Neutrophil (primary cell): ENCODE results near the gene LINC01488.

Experiments used
- H3K27ac ChIP-seq: fragments of 200-600 bp; sonication (generic); 2 replicates; pipeline ENCODE4 v1.5.1; 2016; ENCODE audit warnings: mild to moderate bottlenecking, moderate library complexity
- H3K27me3 ChIP-seq: fragments of 200-600 bp; sonication (generic); 2 replicates; pipeline ENCODE4 v1.6.0; 2016; ENCODE audit warnings: mild to moderate bottlenecking
- H3K36me3 ChIP-seq: fragments of 200-600 bp; sonication (generic); 2 replicates; pipeline ENCODE4 v1.5.1; 2017
- H3K4me1 ChIP-seq, 2 experiments: fragments of 200-600 bp in 1 of 2; sonication (generic) in 1 of 2; 1 replicate in 1 of 2; 2 replicates in 1 of 2; pipeline versions ENCODE4 v1.5.1 to v1.6.1; 2013 to 2016; ENCODE audit warnings: low read depth in 1 of 2, low read length in 1 of 2, mild to moderate bottlenecking in 1 of 2, moderate library complexity in 1 of 2; ENCODE audit not compliant: control insufficient read depth in 1 of 2, insufficient read depth in 1 of 2
- H3K4me3 ChIP-seq, 2 experiments: fragments of 200-600 bp in 1 of 2; sonication (generic) in 1 of 2; 1 replicate in 1 of 2; 2 replicates in 1 of 2; pipeline ENCODE4 v1.5.1; 2013 to 2016; ENCODE audit warnings: low read depth in 1 of 2, low read length in 1 of 2, mild to moderate bottlenecking in 1 of 2, moderate library complexity in 1 of 2
- H3K9me3 ChIP-seq: fragments of 200-600 bp; sonication (generic); 2 replicates; pipeline ENCODE4 v1.5.1; 2016
- CTCF ChIP-seq: fragments of 200-600 bp; sonication (generic); IDR thresholded peaks from 2 replicates; pipeline ENCODE4 v1.5.1; 2016; ENCODE audit warnings: antibody characterized with exemption

The LINC01488 gene

DNA sequence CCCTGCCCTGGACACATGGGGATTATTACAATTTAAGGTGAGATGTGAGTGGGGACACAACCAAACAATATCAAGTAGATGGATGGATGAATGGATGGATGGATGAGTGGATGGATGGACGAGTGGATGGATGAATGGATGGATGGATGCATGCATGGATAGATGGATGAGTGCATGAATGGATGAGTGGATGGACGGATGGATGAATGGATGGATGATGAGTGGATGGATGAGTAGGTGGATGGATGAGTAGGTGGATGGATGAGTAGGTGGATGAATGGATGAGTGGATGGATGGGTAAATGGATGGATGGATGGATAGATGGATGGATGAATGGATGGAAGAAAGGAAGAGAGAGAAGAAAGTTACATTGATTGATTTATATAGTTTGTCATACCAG, 859 bp downstream of the LINC01488 start:
- Histone ChIP-seq H3K27me3 (no peaks in the 10 kb centered on the region), H3K27ac (no peak overlapping the region), H3K4me3 (no peak overlapping the region), H3K4me1 (no peaks in the 10 kb centered on the region), H3K9me3 (no peaks in the 10 kb centered on the region), H3K36me3 (no peaks in the 10 kb centered on the region)
- TF ChIP-seq CTCF, result no peak

- H3K27me3 ChIP-seq, result no peaks in the 10 kb centered on the region
- no peak for TF ChIP-seq CTCF
- no peak overlapping the region for H3K4me3 ChIP-seq
- H3K36me3 ChIP-seq, result no peaks in the 10 kb centered on the region
- H3K9me3 ChIP-seq, result no peaks in the 10 kb centered on the region
- H3K27ac ChIP-seq, result no peak overlapping the region
- H3K4me1 ChIP-seq, result no peaks in the 10 kb centered on the region
Observed at GRCh38 chr11:69483170-69483569, 1.7 kb downstream of the LINC01488 start.

GRCh38 chr11:69483691-69484426, 2.4 kb downstream of the LINC01488 start:
- no peaks in the 10 kb centered on the region for H3K4me1 ChIP-seq
- H3K36me3 ChIP-seq, result no peaks in the 10 kb centered on the region
- H3K4me3 ChIP-seq, result no peak overlapping the region
- H3K27me3 ChIP-seq, result no peaks in the 10 kb centered on the region
- no peaks in the 10 kb centered on the region for H3K9me3 ChIP-seq
- H3K27ac ChIP-seq, result no peak overlapping the region
- TF ChIP-seq CTCF, result no peak

DNA sequence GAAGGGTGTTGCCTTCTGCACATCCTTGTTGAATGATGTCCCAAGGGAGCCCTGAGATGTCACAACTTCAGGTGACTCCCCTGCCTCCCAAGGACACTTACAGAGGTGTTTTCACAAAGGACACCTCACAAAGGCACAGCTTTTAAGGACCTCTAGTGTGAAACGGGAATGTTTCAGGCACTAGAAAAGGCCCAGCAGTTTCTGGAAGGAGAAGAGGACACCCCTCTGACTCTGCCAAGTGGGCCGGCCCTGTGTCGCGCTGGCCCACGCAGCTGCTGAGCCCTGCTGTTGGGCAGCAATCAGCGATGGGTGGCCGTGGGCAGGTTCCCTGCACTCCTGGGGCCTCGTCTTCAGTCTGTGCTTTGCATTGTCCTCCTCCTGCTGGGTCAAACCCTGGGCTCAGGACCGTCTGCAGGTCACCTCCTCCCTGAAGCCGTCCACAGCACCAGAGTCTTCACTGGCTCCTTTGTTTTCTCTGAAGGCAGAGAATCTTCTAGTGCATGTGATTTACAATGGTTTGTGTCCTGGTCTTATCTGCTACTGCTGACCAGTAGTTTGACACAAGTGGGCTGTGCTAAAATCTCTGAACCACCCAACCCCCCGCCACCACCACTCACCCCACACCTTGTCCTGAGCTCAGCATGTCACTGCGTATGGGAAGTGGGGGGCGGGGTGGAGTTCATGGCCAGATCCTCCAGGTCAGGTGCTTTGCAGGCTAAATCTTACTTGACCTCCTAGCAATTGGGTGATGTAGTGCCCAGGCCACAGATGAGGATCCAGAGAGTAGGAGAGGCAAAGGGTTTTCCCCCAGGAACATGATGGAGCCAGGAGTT, 3.2 kb downstream of the LINC01488 start:
- no peak for TF ChIP-seq CTCF
- Histone ChIP-seq H3K4me1 (no peaks in the 10 kb centered on the region), H3K9me3 (no peaks in the 10 kb centered on the region), H3K36me3 (no peaks in the 10 kb centered on the region), H3K4me3 (no peak overlapping the region), H3K27me3 (no peaks in the 10 kb centered on the region), H3K27ac (no peak overlapping the region)

DNA sequence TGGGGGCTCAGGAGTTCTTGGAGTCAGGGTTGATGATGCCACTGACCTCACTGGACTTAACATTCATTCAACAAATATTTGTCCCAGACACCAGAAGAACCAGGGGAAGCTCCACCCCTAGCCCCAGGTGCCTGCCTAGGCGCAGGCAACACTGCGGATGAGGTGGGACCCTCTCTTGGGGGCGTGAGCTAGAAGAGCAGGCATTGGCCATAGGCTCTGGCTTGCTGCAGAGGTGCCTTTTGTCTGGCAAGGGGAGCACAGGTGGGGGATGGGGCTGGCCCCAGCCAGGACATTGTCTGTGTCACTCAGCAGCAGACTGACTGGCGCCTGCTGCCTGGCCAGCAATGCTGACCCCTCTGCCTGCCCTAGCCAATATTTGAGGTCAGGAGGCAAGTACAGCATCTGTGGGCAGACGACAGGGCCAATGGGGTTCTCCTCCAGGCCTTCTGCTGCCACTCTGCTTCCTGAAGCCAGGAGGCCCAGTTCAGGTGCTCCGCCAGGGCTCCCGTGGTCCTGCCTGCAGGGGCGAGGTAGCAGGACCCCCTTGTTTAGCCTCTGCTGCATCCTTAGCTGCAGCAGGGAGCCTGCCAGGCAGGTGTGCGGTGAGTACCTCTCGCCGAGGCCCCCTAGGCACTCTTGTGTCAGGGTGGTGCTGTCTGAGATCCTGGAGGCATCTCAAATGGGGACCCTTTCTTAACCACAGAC, 4.0 kb downstream of the LINC01488 start:
- Histone ChIP-seq H3K36me3 (no peaks in the 10 kb centered on the region), H3K9me3 (no peaks in the 10 kb centered on the region), H3K27me3 (no peaks in the 10 kb centered on the region), H3K4me3 (no peak overlapping the region), H3K27ac (no peak overlapping the region), H3K4me1 (no peaks in the 10 kb centered on the region)
- TF ChIP-seq CTCF, result no peak
